IPS-11a (cell line): Measurements from ENCODE around the gene LRP10.
"Not testable (repeated sequence)": the region's sequence is repeated elsewhere in the genome, so short reads cannot be mapped to it uniquely, and the experiment has no call there.

Source experiments
- H3K4me3 ChIP-seq: one replicate; pipeline ENCODE4 v1.5.1; 2013; ENCODE audit warnings: low read depth, low read length, control low read depth

LRP10 gene

GRCh38 chr14:22842211-22843122 lies 29.1 kb upstream of the LRP10 start:
- H3K4me3 ChIP-seq: no peak overlapping the region

- no peak overlapping the region for H3K4me3 ChIP-seq
Observed at GRCh38 chr14:22843123-22843925, 28.2 kb upstream of the LRP10 start.

GRCh38 chr14:22844221-22845102 lies 27.1 kb upstream of the LRP10 start:
- no peak overlapping the region for H3K4me3 ChIP-seq

- H3K4me3 ChIP-seq: no peak overlapping the region
Observed at GRCh38 chr14:22845103-22845394, 26.5 kb upstream of the LRP10 start.

GRCh38 chr14:22845821-22846625 lies 25.5 kb upstream of the LRP10 start:
- no peak overlapping the region for H3K4me3 ChIP-seq

GRCh38 chr14:22846811-22847307 lies 24.7 kb upstream of the LRP10 start:
- H3K4me3 ChIP-seq: no peak overlapping the region

GRCh38 chr14:22847661-22848341 lies 23.7 kb upstream of the LRP10 start:
- no peak overlapping the region for H3K4me3 ChIP-seq

GRCh38 chr14:22848351-22849164 lies 23.0 kb upstream of the LRP10 start:
- no peak overlapping the region for H3K4me3 ChIP-seq

GRCh38 chr14:22849212-22849819 lies 22.2 kb upstream of the LRP10 start:
- no peak overlapping the region for H3K4me3 ChIP-seq

GRCh38 chr14:22850944-22851764 lies 20.4 kb upstream of the LRP10 start:
- no peak overlapping the region for H3K4me3 ChIP-seq

- H3K4me3 ChIP-seq: not testable (repeated sequence)
Observed at GRCh38 chr14:22852178-22852577, 19.4 kb upstream of the LRP10 start.

- no peak overlapping the region for H3K4me3 ChIP-seq
Observed at GRCh38 chr14:22852599-22852939, 19.0 kb upstream of the LRP10 start.

GRCh38 chr14:22852940-22853767 lies 18.4 kb upstream of the LRP10 start:
- peak overlapping the region; percentile 30 for H3K4me3 ChIP-seq

GRCh38 chr14:22854296-22854695 lies 17.2 kb upstream of the LRP10 start:
- not testable (repeated sequence) for H3K4me3 ChIP-seq

- H3K4me3 ChIP-seq: no peak overlapping the region
Observed at GRCh38 chr14:22854963-22855724, 16.4 kb upstream of the LRP10 start.

- no peak overlapping the region for H3K4me3 ChIP-seq
Observed at GRCh38 chr14:22856428-22856827, 15.1 kb upstream of the LRP10 start.
